ENCODE measurements around the gene POLR3E. TPM values are rescaled to one million over a fixed set of nuclear protein-coding genes. Genes with fewer than 3 reads are reported as not detected.
A peak's percentile ranks its signal among the peaks of the same experiment; 100 is the strongest.

POLR3E gene
- total RNA-seq, 1 donor from 2014 or later = 50.8 TPM

DNA sequence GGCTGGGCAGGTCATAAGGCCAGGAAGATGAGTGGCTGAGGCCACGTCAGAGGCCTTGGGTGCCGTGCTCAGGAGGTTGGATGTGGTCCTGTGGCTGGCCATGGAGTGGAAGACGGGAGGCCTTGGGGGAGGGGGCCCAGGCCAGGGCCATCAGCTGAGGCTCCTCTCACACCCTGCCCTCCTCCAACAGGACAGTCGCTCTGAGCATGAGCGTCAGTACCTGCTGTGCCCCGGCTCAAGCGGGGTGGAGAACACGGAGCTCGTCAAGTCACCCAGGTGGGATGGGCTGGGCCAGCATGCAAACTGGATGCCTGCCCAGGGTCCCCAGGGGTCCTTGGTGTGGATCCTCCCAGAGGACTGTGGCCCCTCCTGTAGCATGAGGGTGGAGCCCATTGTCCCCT is 19.2 kb downstream of the POLR3E start:
- peak; percentile 90 for DNase-seq (ENCODE audit: low spot score)

DNA sequence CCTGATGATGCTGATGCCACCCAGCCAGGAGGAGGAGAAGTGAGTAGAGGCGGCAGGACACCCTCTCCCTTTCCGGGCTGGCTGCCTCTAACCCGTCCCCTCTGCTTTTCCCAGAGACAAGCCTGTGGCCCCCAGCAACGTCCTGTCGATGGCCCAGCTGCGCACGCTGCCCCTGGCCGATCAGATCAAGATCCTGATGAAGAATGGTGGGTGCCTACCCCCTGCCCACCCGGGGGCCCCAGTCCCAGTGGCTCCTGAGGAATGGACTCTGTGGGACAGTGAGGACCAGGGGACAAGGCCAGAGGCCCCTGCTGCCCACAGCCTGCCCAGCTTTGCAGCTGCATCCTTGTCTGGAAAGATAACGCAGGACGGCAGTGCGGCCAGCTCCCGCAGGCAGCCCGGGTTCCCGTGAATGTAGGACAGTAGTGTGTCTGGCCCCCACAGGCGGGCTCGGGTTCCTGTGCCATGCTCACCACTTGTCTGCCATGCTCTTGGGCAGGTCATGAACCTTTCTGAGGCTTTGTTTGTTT is 19.9 kb downstream of the POLR3E start:
- peak; percentile 86 for DNase-seq (ENCODE audit: low spot score)

DNA sequence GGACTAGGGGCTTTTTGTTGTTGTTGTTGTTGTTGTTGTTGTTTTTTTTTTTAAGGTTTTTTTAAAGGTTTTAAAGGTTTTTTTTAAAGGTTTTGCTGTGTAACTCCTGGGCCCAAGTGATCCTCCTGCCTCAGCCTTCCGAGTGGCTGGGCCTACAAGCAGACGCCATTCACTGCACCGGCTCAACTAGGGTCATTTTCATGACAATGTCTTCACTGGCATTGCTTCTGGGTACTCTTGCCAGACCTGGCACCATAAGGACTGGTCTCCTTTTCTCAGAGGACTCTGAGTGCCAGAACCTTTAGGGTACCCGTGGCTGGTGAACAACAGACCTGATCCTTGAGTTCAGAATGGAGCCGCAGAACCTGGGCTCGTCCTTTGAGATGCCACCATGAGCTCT is 20.4 kb downstream of the POLR3E start:
- peak; percentile 49 for DNase-seq (ENCODE audit: low spot score)

DNA sequence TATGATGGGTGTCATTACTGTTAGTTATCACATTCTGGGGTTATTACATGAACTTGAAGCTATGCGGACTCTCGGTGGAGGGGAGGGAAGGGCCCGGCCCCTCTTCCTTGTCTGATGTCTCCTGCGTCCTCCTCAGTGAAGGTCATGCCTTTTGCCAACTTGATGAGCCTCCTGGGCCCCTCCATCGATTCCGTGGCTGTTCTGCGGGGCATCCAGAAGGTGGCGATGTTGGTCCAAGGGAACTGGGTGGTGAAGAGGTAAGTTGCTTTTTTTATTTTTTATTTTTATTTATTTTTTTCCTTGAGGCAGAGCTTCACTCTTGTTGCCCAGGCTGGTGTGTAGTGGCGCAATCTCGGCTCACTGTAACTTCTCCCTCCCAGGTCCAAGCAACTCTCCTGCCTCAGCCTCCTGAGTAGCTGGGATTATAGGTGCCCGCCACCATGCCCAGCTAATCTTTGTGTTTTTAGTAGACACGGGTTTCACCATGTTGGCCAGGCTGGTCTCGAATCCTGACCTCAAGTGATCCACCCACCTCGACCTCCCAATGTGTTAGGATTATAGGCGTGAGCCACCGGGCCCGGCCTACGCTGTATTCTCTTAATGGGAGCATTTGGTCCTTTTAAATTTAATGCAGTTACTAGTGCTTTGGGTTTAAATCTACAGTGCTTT is 21.6 kb downstream of the POLR3E start:
- peak; percentile 88 for DNase-seq (ENCODE audit: low spot score)

DNA sequence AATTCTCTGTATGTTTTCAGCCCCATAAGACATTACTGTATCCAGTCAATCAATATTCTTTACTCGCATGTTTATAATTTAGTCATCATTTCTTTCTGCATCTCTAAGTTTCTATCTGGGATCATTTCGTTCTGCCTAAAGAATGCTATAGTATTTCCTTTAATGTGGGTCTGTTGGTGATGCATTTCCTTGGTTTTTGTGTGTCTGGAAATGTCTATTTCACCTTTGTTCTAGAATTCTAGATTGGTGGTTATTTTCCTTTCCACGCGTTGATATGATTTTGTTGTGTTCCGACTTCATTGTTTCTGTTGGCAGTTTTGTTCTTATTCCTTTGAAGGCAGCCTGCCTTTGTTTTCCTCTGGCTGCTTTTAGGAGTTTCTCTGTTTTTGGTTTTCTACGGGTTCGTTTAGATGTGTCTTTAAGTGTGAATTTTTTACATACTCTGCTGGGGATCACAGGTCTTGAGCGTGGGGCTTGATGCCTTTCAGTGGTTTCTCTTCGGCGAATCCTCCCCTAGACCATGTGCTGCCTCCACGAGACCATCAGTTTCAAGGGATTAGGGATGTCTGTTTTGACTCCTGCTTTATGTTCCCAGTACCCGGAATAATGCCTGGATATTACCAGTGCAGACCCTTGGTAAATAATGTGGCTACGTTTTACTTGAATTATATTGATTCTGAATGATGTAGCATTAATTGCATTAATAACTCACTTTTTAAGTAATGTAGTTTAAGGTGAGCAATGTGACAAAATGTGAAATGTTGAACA is 23.5 kb downstream of the POLR3E start:
- DNase-seq (ENCODE audit: low spot score) = no peak

DNA sequence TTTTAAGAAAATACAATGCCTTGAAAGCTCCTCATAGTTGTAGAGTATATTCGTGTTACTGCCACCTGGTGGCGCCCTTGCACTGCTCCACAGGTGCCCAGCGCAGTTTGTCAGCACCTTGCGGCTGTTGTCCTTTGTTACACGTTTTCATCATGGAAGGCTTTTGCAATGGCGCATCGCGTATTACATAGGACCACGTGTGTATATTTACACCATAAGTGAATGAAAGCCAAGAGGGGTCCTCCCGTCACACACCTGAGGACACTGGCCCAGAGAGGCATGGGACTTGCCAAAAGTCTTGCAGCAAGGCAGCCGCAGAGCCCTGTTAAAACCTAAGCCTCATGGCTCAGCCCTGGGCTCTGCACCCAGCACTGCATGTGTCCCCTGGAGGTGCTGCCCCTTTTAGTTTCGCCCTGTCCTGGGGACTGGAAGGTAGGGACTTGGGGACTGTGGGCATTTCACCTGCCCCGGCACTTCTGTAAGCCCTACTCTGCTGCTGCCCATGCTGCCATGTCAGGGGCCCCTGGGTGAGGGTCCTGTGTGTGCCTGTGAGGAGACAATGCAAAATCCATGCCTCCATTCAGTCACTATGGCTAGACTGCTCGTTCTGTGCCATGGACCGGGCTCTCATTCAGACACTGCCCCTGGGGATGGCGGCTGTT is 24.3 kb downstream of the POLR3E start:
- peak; percentile 81 for DNase-seq (ENCODE audit: low spot score)

DNA sequence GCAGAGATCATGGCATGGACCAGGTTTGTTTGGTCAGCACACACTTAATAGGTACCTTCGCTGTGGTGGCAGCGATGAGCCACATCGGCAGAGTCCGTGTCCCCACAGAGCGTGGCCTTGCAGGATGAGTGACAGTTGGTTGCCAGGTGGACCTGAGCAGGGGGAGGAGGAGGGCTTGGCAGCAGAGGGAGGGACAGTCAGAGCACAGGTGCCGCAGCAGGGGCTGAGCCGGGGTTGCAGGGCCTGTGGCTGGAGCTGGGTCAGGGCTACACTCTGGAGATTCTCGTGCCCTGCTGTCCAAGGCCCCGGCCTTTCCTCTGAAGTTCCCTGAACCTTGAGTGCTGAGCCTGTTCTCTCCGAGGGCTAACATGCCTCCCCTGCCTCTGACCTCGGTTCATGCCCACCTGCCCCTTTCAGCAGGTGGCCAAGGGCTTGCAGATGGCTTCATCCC is 24.8 kb downstream of the POLR3E start:
- DNase-seq (ENCODE audit: low spot score) = peak; percentile 87

DNA sequence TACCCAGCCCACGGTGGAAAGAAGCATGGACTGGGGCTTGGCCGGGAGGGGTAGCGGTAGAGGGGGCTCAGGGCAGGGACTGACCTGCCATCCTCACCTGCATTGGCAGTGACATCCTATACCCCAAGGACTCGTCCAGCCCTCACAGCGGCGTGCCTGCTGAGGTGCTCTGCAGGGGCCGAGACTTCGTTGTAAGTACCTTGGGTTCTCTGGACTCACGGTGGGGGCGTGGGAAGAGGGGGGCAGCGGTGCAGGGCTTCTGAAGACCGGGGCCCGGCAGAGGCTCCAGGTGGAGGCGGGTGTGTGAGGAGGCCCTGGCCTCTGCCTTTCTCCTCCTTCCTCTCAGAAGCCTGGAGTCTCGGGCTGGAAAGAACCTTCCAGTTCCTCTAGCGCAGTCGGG is 25.5 kb downstream of the POLR3E start:
- peak; percentile 85 for DNase-seq (ENCODE audit: low spot score)

DNA sequence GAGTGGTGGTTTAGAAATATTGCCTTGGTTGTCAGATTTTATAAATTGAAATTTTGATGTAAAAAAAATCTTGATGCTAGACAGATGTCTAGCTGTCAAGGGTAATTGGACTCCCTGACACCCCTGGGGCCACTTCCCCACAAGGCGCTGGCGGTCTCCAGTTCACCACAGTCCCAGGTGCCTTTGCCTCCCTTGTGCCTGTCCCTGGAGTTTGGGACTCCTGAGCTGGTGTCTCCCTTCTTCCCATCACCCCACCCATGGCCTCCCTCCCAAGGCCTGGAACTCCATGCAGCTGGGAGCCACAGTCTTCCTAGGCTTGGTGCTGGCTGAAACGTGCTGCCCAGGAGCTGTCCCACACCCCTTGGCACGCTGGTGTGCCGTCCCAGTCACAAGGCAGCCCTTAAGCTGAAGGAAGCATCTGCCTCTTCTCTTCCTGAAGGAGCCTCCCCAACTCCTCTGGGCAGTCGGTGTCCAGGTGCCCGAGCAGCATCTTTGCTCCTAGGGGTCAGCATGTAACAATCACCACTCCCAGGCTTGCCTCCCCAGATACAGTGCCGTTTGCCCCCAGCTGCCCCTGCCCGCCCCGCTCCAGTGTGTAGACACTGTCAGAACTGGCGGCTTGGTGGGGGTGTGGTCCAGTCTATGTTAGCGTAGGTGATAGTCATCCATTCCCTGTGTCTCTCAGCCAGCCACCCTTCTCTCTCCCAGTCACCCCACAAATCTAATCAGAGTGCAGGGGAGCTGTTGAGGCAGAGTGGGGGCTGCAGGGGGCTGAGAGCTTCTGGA is 26.2 kb downstream of the POLR3E start:
- peak; percentile 67 for DNase-seq (ENCODE audit: low spot score)

DNA sequence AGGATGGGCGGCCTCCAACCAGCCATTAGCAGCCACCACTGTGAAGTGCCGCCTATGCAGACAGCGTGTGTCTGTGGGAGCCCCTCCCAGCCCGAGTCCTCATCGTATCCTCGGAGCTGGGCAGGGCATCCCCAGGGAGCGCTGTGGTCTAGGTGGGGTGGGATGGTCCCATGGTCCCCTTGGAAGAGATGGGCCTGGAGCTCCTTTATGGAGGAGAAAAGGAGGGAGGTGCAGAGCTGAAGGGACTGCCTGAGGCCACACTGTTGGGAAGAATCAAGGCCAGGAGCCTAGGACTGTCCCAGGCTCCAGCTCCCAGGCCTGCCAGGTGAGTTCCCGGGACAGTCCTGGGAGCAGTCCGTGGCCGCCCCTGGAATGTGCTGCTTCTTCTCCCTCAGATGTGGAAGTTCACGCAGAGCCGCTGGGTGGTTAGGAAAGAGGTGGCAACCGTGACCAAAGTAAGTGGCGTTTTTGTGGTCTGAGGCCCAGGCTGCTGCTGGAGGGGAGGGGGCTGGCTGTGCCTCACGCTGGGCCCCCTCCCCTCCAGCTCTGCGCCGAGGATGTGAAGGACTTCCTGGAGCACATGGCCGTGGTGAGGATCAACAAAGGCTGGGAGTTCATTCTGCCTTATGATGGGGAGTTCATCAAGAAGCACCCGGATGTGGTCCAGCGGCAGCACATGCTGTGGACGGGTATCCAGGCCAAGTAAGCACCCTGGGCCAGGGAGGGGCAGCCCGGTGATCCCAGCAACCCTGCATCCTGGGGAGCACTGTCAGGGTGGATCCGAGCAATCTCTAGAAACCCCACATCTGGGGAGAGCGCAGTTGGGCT is 27.0 kb downstream of the POLR3E start:
- DNase-seq (ENCODE audit: low spot score) = peak; percentile 68

DNA sequence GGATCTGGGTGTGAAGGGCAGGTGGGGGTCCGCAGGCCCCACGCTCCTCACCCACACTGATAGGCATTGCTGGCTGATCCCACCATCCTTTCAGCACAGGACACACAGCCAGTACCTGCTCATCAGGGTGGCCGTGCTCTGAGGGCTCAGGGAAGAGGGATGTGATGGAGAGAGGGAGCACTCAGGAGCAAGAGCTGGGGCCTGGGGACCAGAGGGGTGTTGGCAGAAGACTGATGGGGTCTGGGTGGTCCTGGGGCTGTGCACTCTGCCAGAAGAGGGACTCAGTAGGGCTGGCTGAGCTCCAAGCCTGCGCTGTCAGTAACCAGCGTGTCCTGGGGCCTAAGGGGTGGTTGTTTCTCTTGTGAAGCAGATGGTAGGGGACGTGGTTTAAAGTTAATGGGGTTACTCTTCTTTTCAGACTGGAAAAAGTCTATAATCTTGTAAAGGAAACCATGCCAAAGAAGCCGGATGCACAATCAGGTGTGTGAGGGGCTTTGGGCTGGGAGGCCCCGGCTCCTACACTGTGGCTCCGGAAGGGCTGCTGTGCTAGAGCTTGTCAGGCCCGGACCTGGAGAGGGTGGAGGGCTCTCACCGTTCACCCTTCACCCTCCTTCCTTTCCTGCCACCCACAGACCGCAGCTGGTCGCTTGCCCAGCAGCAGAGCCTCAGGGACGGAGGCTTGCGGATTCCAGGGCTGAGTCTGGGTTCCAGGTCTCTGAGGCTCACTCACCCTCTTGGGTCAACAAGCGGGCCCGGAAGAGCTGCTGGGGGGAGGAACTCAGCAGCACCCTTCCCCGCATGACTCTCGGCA is 27.8 kb downstream of the POLR3E start:
- DNase-seq (ENCODE audit: low spot score) = no peak

DNA sequence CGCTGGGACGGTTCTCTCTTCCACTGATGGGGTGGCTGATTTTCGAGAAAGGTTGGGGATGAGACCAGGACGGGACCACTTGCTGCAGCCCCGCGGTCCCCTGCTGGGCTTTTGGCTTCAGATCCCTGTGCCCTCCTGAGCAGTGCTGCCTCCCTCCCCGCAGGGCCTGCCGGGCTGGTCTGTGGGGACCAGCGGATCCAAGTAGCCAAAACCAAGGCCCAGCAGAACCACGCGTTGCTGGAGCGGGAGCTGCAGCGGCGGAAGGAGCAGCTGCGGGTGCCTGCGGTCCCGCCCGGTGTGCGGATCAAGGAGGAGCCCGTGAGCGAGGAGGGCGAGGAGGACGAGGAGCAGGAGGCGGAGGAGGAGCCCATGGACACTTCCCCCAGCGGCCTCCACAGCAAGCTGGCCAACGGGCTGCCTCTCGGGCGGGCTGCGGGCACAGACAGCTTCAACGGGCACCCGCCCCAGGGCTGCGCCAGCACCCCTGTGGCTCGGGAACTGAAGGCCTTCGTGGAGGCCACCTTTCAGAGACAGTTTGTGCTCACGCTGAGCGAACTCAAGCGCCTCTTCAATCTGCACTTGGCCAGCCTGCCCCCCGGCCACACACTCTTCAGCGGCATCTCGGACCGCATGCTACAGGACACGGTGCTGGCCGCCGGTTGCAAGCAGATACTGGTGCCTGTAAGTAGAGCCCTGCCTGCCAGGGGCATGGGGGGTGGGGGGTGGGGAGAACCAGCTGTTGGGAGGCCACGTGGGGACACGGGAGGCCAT is 28.6 kb downstream of the POLR3E start:
- DNase-seq (ENCODE audit: low spot score) = peak; percentile 76

DNA sequence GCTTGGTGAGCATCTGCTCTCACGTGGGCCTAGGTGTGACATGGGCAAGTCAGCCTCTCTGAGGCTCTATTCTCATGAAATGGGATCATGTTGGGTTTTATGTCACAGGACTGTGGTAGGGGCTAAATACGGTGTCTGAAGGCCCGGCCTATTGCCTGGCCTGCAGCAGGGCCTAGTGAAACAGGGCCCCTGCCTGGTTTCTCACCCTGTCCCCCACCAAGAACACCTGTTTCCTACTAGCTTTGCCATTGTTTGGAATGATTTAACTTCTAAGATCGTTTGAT is 29.1 kb downstream of the POLR3E start:
- DNase-seq (ENCODE audit: low spot score) = peak; percentile 53

DNA sequence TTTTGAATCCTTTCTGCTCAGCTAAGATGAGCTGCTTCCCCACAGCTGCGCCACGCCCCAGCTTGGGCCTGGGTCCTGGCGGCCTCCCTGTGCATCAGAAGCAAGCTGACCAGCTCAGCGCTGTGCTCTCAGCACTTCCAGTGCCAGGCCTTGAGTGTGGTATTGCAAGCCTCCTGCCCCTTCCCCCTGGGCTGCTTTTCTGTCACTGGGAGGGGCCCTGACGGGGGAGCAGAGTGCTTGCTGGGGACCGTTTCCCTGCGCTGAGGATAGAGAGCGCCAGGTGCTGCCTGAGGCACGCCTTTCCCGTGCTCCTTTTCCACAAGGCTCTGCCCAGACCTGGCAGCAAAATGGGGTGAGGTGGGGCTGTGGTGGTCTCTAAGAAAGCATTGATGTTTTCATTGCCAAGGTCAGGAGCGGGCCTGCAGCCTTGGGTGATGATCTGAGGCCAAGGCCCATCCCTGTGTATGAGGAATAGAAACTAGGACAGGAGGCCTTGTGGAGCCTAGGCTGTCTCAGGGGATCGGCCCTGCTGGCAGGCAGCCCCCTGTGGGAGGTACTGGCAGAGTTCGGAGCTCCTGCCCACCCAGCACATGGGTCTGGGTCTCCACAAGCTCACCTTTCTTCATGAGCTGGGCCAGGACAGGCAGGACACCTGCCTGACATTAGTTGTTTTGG is 29.7 kb downstream of the POLR3E start:
- DNase-seq (ENCODE audit: low spot score) = peak; percentile 62

DNA sequence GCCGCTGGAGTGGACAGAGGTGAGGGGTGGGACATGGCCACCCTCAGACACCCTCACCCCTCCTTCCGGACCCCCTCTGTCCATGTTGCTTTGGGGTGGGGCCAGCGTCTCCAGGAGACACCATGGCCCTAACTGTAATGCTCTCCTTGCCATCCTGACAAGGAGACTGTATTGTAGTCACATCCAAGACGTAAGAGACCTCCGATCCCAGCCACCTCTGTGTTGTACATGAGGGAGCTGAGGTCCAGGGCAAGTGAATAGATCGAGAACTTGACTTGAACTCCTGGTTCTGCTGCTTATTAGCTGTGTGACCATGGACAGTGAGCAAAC is 30.2 kb downstream of the POLR3E start:
- DNase-seq (ENCODE audit: low spot score) = peak; percentile 64

DNA sequence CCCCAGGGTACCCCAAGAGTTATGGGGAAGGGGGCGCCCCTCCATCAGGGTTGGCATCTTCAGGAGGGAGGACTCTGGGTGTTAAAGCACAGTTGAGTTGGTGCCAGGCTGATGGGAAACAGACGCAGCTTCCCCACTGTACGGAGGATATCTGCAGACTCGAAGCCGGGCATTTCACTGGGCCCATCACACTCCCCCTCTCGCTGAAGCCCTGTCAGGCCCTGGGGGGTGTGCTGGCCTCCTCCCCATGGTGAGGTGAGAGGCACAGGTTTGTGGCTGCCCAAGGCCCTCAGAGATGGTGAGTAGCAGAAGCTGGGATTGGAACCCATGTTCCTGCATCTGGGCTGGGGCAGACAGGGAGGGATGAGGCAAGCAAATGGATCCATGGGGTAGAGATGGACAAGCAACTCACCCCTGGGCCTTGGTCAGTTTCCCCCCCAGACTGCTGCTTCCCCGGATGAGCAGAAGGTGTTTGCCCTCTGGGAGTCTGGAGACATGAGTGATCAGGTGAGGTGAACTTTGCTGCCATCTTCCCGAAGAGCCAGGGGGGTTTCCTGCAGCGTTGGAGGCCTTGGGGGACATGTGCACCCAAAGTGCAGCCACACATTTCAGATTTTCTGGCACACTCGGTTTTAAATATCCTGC is 31.0 kb downstream of the POLR3E start:
- no peak for DNase-seq (ENCODE audit: low spot score)

DNA sequence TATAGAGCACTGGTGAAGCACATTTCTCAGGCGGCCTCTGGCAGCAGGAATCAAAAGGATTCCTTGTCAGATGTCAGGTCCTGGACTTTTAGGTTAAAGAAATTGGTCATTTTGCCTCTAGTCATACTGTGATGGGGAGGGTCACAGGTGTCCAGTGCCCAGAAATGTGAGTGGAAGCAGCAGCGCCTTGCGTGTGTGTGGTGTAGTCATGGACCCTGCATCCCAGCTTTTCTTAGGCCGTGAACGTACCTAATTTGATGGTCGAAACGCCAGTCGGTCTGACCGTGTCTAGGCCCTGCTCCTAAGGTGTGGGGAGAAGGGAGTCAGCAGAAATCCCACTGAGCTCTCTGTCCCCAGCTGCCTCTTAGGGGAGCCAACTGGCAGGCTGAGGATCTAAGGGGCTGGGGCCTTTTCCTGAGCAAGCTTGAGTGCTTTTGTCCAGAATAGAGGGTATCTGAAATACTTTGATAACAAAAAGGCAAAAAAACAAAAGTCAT is 32.0 kb downstream of the POLR3E start:
- DNase-seq (ENCODE audit: low spot score) = no peak

DNA sequence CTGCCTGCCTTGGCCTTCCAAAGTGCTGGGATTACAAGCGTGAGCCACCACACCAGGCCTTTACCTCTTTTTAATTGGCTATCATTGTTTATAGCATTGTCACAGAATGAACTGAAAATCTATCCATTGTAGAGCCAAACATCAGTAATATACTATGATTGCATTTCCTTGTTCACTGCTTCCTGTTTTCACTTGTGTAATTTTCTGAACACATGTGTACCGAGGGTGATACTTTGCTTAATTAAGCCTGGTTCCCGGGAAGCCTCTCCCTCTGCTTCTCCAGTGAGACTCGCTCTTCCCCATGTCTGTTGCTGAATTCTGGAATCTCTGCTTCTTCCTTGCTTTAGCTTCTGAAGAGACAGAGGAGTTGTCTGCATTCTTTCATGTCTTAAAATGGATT is 33.1 kb downstream of the POLR3E start:
- DNase-seq (ENCODE audit: low spot score) = no peak

All from mesenteric fat pad (tissue), 1 donor.